GM12878 (cell line): ENCODE results near the gene DYNC1LI1. TPM values are rescaled to one million over a fixed set of nuclear protein-coding genes. Genes with fewer than 3 reads are reported as not detected.

ENCODE experiments used
- ATAC-seq: fragments of 200-7000 bp; cut with Tn5 transposase; 3 replicates; pipeline ENCODE4 v1.9.1; 2020; ENCODE audit warnings: mild to moderate bottlenecking, moderate library complexity
- BruUV-seq: library from RNA; stranded (reverse); fragments of 400-500 nt; replicated peaks from 2 replicates; lab custom pipeline; 2021; lab: Mats Ljungman, UMichigan
- CTCF ChIA-PET: fragments of 300-600 bp; sonication (Branson Sonifier 250); formaldehyde crosslinking; extraction: SDS; loops from one replicate; lab custom pipeline; 2021; ENCODE audit warnings: inconsistent platforms; lab: Yijun Ruan, JAX
- POLR2A ChIA-PET: fragments of 350-600 bp; formaldehyde crosslinking; extraction: SDS; loops from one replicate; lab custom pipeline; 2021; ENCODE audit warnings: inconsistent platforms; lab: Charles Lee
- RAD21 ChIA-PET: fragments of 300-600 bp; sonication (Branson Sonifier 250); formaldehyde crosslinking; loops from one replicate; lab custom pipeline; 2023; ENCODE audit warnings: antibody characterized with exemption; ENCODE audit not compliant: unreplicated experiment; lab: Charles Lee
- SMC1A ChIA-PET: fragments of 300-600 bp; sonication (Branson Sonifier 250); formaldehyde crosslinking; loops from one replicate; lab custom pipeline; 2023; ENCODE audit not compliant: unreplicated experiment, uncharacterized antibody; lab: Charles Lee
- DNase-seq: peaks from one replicate; pipeline ENCODE4 v3.0.0-alpha.2; 2011; ENCODE audit warnings: low read depth, low spot score
- FAIRE-seq: peaks from 3 replicates; lab custom pipeline; 2011; peaks lifted over from hg19 to GRCh38; lab: Jason Lieb, UNC
- H2AFZ ChIP-seq: 2 replicates; pipeline ENCODE4 v1.6.0; 2011; ENCODE audit warnings: low read depth, low read length, control low read depth; ENCODE audit not compliant: control insufficient read depth
- H3K27ac ChIP-seq: 2 replicates; pipeline ENCODE4 v1.5.1; 2011; ENCODE audit warnings: control low read depth; ENCODE audit not compliant: control insufficient read depth, insufficient read depth
- H3K27me3 ChIP-seq, 2 experiments: replicated peaks in 1 of 2; 2 replicates each; pipeline versions ENCODE4 v1.6.0 to v1.6.1; 2011; ENCODE audit warnings: low read length in 1 of 2; ENCODE audit not compliant: control insufficient read depth in 2 of 2, insufficient read depth in 2 of 2
- H3K36me3 ChIP-seq, 2 experiments: 2 replicates each; pipeline ENCODE4 v1.5.1; 2011; ENCODE audit warnings: low read length in 1 of 2; ENCODE audit not compliant: control insufficient read depth in 2 of 2, insufficient read depth in 2 of 2
- H3K4me1 ChIP-seq: 2 replicates; pipeline ENCODE4 v1.6.1; 2011; ENCODE audit warnings: mild to moderate bottlenecking, low read length, moderate library complexity, mixed read lengths; ENCODE audit not compliant: control insufficient read depth, insufficient read depth
- H3K4me2 ChIP-seq: 2 replicates; pipeline ENCODE4 v1.6.0; 2011; ENCODE audit warnings: control low read depth; ENCODE audit not compliant: control insufficient read depth, insufficient read depth
- H3K4me3 ChIP-seq: fragments of 200-600 bp; sonication (generic); 2 replicates; pipeline ENCODE4 v1.5.1; 2016
- H3K79me2 ChIP-seq: 2 replicates; pipeline ENCODE4 v1.6.0; 2011; ENCODE audit warnings: low read length; ENCODE audit not compliant: control insufficient read depth, insufficient read depth
- H3K9ac ChIP-seq: 2 replicates; pipeline ENCODE4 v1.8.0; 2011; ENCODE audit warnings: low read length, control low read depth, mixed read lengths; ENCODE audit not compliant: control insufficient read depth, insufficient read depth
- H3K9me3 ChIP-seq: replicated peaks from 3 replicates; pipeline ENCODE4 v1.5.1; 2011; ENCODE audit warnings: mild to moderate bottlenecking, low read length; ENCODE audit not compliant: control insufficient read depth, insufficient read depth
- H4K20me1 ChIP-seq: 2 replicates; pipeline ENCODE4 v1.6.0; 2011; ENCODE audit not compliant: control insufficient read depth, insufficient read depth
- ATF7 ChIP-seq: fragments of 450-650 bp; IDR thresholded peaks from 2 replicates; pipeline ENCODE4 v1.6.1; 2016; ENCODE audit warnings: low read depth, mild to moderate bottlenecking
- CHD2 ChIP-seq: IDR thresholded peaks from 2 replicates; pipeline ENCODE4 v1.6.1; 2011; ENCODE audit warnings: low read depth, low read length, improper control_type of control experiment, borderline replicate concordance
- ESRRA ChIP-seq: IDR thresholded peaks from 2 replicates; pipeline ENCODE4 v1.6.1; 2012; ENCODE audit warnings: mild to moderate bottlenecking, low read length, improper control_type of control experiment
- IRF4 ChIP-seq: IDR thresholded peaks from 2 replicates; pipeline ENCODE4 v1.6.1; 2011; ENCODE audit warnings: low read depth, low read length
- REST ChIP-seq: IDR thresholded peaks from 2 replicates; pipeline ENCODE4 v1.6.1; 2012; ENCODE audit warnings: mild to moderate bottlenecking, low read depth, low read length
- ZNF217 ChIP-seq: fragments of 450-650 bp; IDR thresholded peaks from 2 replicates; pipeline ENCODE4 v1.6.1; 2017; ENCODE audit warnings: antibody characterized with exemption, mild to moderate bottlenecking
- ZNF384 ChIP-seq: IDR thresholded peaks from 2 replicates; pipeline ENCODE4 v1.6.1; 2012; ENCODE audit warnings: low read depth, mild to moderate bottlenecking, low read length, improper control_type of control experiment, borderline replicate concordance
- WGBS: methylation state at CpG from one replicate; pipeline ENCODE4 v1.1.6; 2016; ENCODE audit warnings: low lambda C conversion rate; ENCODE audit not compliant: insufficient replicate concordance, insufficient coverage; ENCODE audit errors: missing lambda C conversion rate; 5-methylcytosine and 5-hydroxymethylcytosine counted together
- in situ Hi-C: fragments of 300-500 bp; cut with MboI; formaldehyde crosslinking; loops from 9 replicates; pipeline ENCODE4 v1.14.3; 2018; ENCODE audit warnings: mixed read lengths
- intact Hi-C: fragments of 100-400 bp; cut with micrococcal nuclease; formaldehyde crosslinking; loops from one replicate; pipeline ENCODE4 v1.14.2; 2022; ENCODE audit not compliant: unreplicated experiment
- polyA plus RNA-seq, 11 experiments: library from polyadenylated mRNA; depleted of rRNA in 4 of 11; unstranded in 6 of 11; stranded (reverse) in 5 of 11; fragments of >200 nt; fragmentation: Nextera tagmentation in 4 of 11; fragmentation: Illumina TruSeq in 1 of 11; extraction: Ambion mirVana in 4 of 11; extraction: Trizol in 1 of 11; gene quantifications; 1 replicate in 1 of 11; 2 replicates in 10 of 11; pipeline versions ENCODE4 v1.2.1 to v1.2.3, GENCODE V29; 2011 to 2016; ENCODE audit warnings: inconsistent platforms in 2 of 11, missing spikeins in 2 of 11, low read depth in 1 of 11
- total RNA-seq, 4 experiments: library from RNA; depleted of rRNA in 3 of 4; stranded (reverse); fragments of >200 nt in 3 of 4; fragmentation: Illumina TruSeq in 1 of 4; extraction: Trizol in 1 of 4; gene quantifications; 2 replicates each; pipeline versions ENCODE4 v1.2.1 to v1.2.3, GENCODE V29; 2013 to 2021
- TF ChIP-seq, protein P1 (sequence below): fragments of 450-650 bp; IDR thresholded peaks from 2 replicates; pipeline ENCODE4 v1.6.1; 2016; ENCODE audit warnings: mild to moderate bottlenecking
- TF ChIP-seq, protein P2 (sequence below): fragments of 450-650 bp; IDR thresholded peaks from 2 replicates; pipeline ENCODE4 v1.6.1; 2017; ENCODE audit warnings: low read depth, mild to moderate bottlenecking, moderate library complexity
- TF ChIP-seq, protein P3 (sequence below), 3 experiments: IDR thresholded peaks in 2 of 3; conservative IDR thresholded peaks in 1 of 3; 2 replicates each; pipeline ENCODE4 v1.5.1; 2011; ENCODE audit warnings: low read depth in 3 of 3, low read length in 3 of 3, mild to moderate bottlenecking in 3 of 3, control low read depth in 2 of 3, moderate library complexity in 2 of 3, inconsistent platforms in 1 of 3, mixed read lengths in 1 of 3; ENCODE audit not compliant: control insufficient read depth in 2 of 3, insufficient read depth in 1 of 3; ENCODE audit errors: extremely low read depth in 1 of 3
- TF ChIP-seq, protein P4 (sequence below): fragments of 450-650 bp; IDR thresholded peaks from 2 replicates; pipeline ENCODE4 v1.6.1; 2014; ENCODE audit warnings: mild to moderate bottlenecking

DYNC1LI1 gene
- total and polyA plus RNA-seq, 10 of the 15 experiments (the other 5 are each of a cell fraction or from before 2014, with no cell fraction given) = 11.5 to 51.7 (median 32.0) TPM

DNA sequence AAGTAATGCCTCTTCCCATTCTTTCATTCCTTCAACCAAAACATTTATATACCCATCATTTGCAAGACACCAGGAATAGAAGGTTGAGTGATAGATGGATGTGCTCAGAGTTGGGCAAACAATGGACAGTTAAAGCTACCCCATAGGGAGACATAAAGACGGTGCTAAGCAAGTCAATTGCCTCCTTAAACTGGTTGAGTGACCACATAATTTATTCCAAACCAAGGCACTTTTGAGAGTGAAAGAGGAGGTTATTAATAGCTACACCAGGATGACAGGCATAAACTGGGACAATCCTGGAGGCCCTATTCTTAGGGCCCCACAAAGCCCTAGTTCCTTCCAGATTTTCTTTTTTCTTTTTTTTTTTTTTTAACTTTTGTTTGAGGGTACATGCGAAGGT, 21.4 kb upstream of the DYNC1LI1 start:
- Histone ChIP-seq H3K9ac (no peak overlapping the region), H4K20me1 (no peaks in the 10 kb centered on the region), H3K27ac (no peak overlapping the region), H3K36me3 (no peaks in the 10 kb centered on the region), H3K4me3 (no peak overlapping the region), H3K4me2 (no peak overlapping the region), H3K9me3 (no peaks in the 10 kb centered on the region), H3K79me2 (no peaks in the 10 kb centered on the region), H3K4me1 (no peaks in the 10 kb centered on the region), H2AFZ (no peak overlapping the region), H3K27me3 (peaks cover 0 to 3% of the 10 kb centered on the region in 2 experiments; a peak in 2 of 4 replicates)
- RAD21 ChIA-PET = no interaction called here
- SMC1A ChIA-PET = interaction anchor here (0.6 kb wide), 1 partner anchor 287 kb away, joined by 3 read pairs; no protein-coding TSS in a partner anchor
- in situ Hi-C loops = no loop called here
- intact Hi-C loops = no loop called here
- CTCF ChIA-PET = no interaction called here
- 58% methylated on average over 1 of the region's 2 CpGs for WGBS
- TF ChIP-seq IRF4 = no peak
- TF ChIP-seq, protein P1, sequence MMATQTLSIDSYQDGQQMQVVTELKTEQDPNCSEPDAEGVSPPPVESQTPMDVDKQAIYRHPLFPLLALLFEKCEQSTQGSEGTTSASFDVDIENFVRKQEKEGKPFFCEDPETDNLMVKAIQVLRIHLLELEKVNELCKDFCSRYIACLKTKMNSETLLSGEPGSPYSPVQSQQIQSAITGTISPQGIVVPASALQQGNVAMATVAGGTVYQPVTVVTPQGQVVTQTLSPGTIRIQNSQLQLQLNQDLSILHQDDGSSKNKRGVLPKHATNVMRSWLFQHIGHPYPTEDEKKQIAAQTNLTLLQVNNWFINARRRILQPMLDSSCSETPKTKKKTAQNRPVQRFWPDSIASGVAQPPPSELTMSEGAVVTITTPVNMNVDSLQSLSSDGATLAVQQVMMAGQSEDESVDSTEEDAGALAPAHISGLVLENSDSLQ = no peak
- no peak for TF ChIP-seq CHD2
- no peak for TF ChIP-seq REST
- TF ChIP-seq, protein P2, sequence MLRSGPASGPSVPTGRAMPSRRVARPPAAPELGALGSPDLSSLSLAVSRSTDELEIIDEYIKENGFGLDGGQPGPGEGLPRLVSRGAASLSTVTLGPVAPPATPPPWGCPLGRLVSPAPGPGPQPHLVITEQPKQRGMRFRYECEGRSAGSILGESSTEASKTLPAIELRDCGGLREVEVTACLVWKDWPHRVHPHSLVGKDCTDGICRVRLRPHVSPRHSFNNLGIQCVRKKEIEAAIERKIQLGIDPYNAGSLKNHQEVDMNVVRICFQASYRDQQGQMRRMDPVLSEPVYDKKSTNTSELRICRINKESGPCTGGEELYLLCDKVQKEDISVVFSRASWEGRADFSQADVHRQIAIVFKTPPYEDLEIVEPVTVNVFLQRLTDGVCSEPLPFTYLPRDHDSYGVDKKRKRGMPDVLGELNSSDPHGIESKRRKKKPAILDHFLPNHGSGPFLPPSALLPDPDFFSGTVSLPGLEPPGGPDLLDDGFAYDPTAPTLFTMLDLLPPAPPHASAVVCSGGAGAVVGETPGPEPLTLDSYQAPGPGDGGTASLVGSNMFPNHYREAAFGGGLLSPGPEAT = no peak
- TF ChIP-seq ZNF384 = no peak
- no peak for TF ChIP-seq ZNF217
- TF ChIP-seq, protein P3, sequence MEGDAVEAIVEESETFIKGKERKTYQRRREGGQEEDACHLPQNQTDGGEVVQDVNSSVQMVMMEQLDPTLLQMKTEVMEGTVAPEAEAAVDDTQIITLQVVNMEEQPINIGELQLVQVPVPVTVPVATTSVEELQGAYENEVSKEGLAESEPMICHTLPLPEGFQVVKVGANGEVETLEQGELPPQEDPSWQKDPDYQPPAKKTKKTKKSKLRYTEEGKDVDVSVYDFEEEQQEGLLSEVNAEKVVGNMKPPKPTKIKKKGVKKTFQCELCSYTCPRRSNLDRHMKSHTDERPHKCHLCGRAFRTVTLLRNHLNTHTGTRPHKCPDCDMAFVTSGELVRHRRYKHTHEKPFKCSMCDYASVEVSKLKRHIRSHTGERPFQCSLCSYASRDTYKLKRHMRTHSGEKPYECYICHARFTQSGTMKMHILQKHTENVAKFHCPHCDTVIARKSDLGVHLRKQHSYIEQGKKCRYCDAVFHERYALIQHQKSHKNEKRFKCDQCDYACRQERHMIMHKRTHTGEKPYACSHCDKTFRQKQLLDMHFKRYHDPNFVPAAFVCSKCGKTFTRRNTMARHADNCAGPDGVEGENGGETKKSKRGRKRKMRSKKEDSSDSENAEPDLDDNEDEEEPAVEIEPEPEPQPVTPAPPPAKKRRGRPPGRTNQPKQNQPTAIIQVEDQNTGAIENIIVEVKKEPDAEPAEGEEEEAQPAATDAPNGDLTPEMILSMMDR (IDR thresholded peaks at IDR 0.05 in 2 of 3, conservative IDR thresholded peaks at IDR 0.05 in 1 of 3; ENCODE audit: control insufficient read depth in 2 of 3, extremely low read depth in 1 of 3, insufficient read depth in 1 of 3, low read depth in 3 of 3, low read length in 3 of 3) = no peak
- TF ChIP-seq ATF7 = no peak
- TF ChIP-seq, protein P4, sequence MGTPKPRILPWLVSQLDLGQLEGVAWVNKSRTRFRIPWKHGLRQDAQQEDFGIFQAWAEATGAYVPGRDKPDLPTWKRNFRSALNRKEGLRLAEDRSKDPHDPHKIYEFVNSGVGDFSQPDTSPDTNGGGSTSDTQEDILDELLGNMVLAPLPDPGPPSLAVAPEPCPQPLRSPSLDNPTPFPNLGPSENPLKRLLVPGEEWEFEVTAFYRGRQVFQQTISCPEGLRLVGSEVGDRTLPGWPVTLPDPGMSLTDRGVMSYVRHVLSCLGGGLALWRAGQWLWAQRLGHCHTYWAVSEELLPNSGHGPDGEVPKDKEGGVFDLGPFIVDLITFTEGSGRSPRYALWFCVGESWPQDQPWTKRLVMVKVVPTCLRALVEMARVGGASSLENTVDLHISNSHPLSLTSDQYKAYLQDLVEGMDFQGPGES = no peak
- no peak for TF ChIP-seq ESRRA
- ATAC-seq = no peak
- FAIRE-seq = no peak
- no peak for DNase-seq
- no TSS peak for BruUV-seq
- POLR2A ChIA-PET = no interaction called here
